IMR-90 (cell line): ENCODE results near the gene RLF.

ENCODE experiments used
- SMC3 ChIP-seq: fragments of 150-350 bp; IDR thresholded peaks from 2 replicates; pipeline ENCODE4 v1.6.1; 2016; ENCODE audit warnings: low read depth, mild to moderate bottlenecking, antibody characterized with exemption, low read length, moderate library complexity
- TF ChIP-seq, protein P1 (sequence below): conservative IDR thresholded peaks from 2 replicates; pipeline ENCODE4 v1.5.1; 2012; ENCODE audit warnings: mild to moderate bottlenecking, low read depth, low read length, improper control_type of control experiment

DNA sequence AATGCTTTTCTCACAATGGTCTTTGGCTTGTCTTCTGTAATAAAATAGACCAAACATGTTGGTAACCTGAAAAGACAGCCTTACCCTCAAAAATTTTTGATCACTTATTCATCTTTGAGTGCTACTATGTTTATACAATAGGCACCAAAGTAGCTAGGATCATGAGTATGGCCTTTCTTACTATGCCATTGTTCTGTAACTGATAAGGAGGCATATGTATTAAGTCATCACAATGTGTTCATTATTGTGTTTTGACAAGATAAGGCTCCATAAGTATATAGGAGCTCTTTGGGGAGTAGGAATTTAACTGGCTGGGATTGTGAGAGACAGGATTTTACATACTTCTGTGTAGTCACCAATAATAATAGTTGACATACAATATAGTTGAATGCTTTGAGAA, 87.2 kb downstream of the RLF start:
- TF ChIP-seq, protein P1, sequence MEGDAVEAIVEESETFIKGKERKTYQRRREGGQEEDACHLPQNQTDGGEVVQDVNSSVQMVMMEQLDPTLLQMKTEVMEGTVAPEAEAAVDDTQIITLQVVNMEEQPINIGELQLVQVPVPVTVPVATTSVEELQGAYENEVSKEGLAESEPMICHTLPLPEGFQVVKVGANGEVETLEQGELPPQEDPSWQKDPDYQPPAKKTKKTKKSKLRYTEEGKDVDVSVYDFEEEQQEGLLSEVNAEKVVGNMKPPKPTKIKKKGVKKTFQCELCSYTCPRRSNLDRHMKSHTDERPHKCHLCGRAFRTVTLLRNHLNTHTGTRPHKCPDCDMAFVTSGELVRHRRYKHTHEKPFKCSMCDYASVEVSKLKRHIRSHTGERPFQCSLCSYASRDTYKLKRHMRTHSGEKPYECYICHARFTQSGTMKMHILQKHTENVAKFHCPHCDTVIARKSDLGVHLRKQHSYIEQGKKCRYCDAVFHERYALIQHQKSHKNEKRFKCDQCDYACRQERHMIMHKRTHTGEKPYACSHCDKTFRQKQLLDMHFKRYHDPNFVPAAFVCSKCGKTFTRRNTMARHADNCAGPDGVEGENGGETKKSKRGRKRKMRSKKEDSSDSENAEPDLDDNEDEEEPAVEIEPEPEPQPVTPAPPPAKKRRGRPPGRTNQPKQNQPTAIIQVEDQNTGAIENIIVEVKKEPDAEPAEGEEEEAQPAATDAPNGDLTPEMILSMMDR = no peak
- no peak for TF ChIP-seq SMC3
